ENCODE results near the gene EEF1AKMT1.
A peak's percentile ranks its signal among the peaks of the same experiment; 100 is the strongest.

EEF1AKMT1 gene

GRCh38 chr13:20706661-20707060 lies 67.1 kb downstream of the EEF1AKMT1 start:
- DNase-seq (ENCODE audit: extremely low read depth, insufficient read length) = no peak
- H3K4me3 ChIP-seq (replicated peaks; ENCODE audit: low read depth, low read length) = no peak overlapping the region
- TF ChIP-seq, protein P1, sequence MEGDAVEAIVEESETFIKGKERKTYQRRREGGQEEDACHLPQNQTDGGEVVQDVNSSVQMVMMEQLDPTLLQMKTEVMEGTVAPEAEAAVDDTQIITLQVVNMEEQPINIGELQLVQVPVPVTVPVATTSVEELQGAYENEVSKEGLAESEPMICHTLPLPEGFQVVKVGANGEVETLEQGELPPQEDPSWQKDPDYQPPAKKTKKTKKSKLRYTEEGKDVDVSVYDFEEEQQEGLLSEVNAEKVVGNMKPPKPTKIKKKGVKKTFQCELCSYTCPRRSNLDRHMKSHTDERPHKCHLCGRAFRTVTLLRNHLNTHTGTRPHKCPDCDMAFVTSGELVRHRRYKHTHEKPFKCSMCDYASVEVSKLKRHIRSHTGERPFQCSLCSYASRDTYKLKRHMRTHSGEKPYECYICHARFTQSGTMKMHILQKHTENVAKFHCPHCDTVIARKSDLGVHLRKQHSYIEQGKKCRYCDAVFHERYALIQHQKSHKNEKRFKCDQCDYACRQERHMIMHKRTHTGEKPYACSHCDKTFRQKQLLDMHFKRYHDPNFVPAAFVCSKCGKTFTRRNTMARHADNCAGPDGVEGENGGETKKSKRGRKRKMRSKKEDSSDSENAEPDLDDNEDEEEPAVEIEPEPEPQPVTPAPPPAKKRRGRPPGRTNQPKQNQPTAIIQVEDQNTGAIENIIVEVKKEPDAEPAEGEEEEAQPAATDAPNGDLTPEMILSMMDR (IDR thresholded peaks at IDR 0.05; ENCODE audit: insufficient read depth, low read length, poor library complexity, severe bottlenecking) = no peak
- no peaks in the 10 kb centered on the region for H3K27me3 ChIP-seq (replicated peaks; ENCODE audit: control insufficient read depth, insufficient read depth, low read length)
- H3K36me3 ChIP-seq (ENCODE audit: control insufficient read depth, insufficient read depth, low read length) = no peaks in the 10 kb centered on the region

DNA sequence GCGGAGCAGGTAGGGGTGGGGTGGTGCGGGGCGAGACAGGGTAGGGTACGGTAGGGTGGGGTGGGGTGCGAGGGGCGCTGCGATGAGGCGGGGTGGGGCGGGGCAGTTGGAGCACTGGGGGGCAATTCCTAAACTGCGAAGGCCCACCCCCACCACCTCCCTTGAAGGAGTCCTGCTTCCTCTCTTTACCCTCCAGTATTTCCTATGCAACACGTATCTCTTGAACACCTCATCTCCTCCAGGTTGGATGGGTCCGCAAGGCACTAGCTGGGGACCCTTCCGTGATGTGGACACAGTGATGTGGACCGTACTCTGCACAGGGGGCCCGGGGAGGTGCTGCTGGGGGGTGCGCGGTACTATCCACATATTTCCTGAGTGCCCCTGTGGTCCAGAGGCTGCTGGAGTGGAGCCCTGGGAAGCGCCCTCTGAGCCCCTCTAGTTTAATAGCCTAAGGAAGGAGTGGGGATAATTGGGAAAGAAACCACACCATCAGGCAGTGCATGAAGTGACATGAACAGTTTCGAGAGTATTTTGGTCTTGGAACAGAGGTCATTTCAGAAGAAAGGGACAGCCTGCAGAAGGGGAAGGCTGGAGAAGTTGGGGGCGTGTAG lies 69.2 kb downstream of the EEF1AKMT1 start:
- no peaks in the 10 kb centered on the region for H3K27me3 ChIP-seq (replicated peaks; ENCODE audit: control insufficient read depth, insufficient read depth, low read length)
- no peaks in the 10 kb centered on the region for H3K36me3 ChIP-seq (ENCODE audit: control insufficient read depth, insufficient read depth, low read length)
- TF ChIP-seq, protein P1 (IDR thresholded peaks at IDR 0.05; ENCODE audit: insufficient read depth, low read length, poor library complexity, severe bottlenecking) = no peak
- DNase-seq (ENCODE audit: extremely low read depth, insufficient read length) = peak; percentile 25
- peak overlapping the region; percentile 33; the same call in 1 of the 2 replicates for H3K4me3 ChIP-seq (replicated peaks; ENCODE audit: low read depth, low read length)

DNA sequence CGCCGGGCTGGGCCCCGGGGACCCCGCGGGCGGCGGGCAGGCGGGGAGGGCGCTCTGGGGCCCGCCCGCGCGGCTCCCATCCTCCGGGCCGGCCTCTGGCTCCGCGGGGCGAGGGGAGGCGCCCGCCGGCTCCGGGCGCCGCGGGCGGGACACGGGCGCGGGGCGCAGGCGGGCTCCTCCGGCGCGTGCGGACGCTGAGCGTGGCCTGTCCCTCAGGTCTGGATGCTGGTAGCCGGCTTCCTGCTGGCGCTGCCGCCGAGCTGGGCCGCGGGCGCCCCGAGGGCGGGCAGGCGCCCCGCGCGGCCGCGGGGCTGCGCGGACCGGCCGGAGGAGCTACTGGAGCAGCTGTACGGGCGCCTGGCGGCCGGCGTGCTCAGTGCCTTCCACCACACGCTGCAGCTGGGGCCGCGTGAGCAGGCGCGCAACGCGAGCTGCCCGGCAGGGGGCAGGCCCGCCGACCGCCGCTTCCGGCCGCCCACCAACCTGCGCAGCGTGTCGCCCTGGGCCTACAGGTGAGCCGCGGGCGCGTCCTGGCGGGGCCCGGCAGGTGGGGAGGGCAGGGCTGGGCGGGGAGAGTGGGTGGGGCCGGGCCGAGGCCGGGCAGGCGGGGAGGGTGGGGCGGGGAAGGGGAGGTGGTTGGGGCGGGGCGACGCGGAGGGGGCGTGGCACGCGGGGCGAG lies 69.8 kb downstream of the EEF1AKMT1 start:
- TF ChIP-seq, protein P1 (IDR thresholded peaks at IDR 0.05; ENCODE audit: insufficient read depth, low read length, poor library complexity, severe bottlenecking) = peak; percentile 20
- DNase-seq (ENCODE audit: extremely low read depth, insufficient read length) = peak; percentile 88
- H3K4me3 ChIP-seq (replicated peaks; ENCODE audit: low read depth, low read length) = peak overlapping the region; percentile 69
- H3K27me3 ChIP-seq (replicated peaks; ENCODE audit: control insufficient read depth, insufficient read depth, low read length) = no peaks in the 10 kb centered on the region
- H3K36me3 ChIP-seq (ENCODE audit: control insufficient read depth, insufficient read depth, low read length) = no peaks in the 10 kb centered on the region

DNA sequence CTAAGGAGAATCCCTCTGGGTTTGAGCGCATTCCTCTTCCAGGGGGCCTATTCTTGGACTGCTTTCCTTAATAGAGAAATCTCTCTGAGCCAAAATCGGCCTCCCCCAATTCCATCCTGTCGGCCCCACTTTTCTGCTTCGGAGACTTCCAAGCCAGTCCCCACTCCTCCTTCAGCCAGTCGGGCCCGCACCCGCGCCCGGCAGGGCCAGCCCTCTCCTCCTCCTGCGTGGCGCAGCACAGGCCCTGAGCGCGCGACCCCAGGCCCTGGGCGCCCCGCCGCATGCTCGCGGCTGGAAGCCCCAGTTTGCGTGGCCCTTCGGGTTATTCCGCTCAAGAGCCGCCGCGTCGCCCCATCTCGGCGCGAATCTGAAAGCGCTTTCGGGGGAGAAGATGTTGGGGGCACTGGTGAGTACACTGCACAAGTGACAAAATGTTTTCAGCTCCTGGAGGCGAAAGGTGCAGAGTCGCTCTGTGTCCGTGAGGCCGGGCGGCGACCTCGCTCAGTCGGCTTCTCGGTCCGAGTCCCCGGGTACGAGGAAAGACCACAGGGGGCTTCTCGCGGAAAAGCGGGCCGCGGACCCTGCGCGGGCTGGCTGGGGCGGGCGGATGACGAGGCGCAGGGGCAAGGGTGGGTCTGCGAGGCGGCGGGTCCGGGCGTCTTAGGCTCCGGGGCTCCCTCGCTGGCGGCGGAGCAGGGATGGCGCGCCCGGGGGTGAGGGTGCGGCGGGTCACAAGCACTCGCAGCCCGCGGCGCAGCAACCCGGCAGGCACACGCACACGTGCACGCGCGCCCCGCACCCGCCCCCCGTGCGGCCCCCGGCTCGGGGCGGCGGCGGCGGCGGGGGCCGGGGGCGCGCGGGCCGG lies 70.6 kb downstream of the EEF1AKMT1 start, which contains the start of gene IL17D:
IL17D (plus strand) TSS at position 785 of the 865 bp plus-strand sequence. CDS start 303 bp downstream, outside the sequence.
- DNase-seq (ENCODE audit: extremely low read depth, insufficient read length) = peak; percentile 69
- no peaks in the 10 kb centered on the region for H3K27me3 ChIP-seq (replicated peaks; ENCODE audit: control insufficient read depth, insufficient read depth, low read length)
- H3K36me3 ChIP-seq (ENCODE audit: control insufficient read depth, insufficient read depth, low read length) = no peaks in the 10 kb centered on the region
- H3K4me3 ChIP-seq (replicated peaks; ENCODE audit: low read depth, low read length) = peak within 1 kb of the TSS; percentile 69
- TF ChIP-seq, protein P1 (IDR thresholded peaks at IDR 0.05; ENCODE audit: insufficient read depth, low read length, poor library complexity, severe bottlenecking) = peak; percentile 19

DNA sequence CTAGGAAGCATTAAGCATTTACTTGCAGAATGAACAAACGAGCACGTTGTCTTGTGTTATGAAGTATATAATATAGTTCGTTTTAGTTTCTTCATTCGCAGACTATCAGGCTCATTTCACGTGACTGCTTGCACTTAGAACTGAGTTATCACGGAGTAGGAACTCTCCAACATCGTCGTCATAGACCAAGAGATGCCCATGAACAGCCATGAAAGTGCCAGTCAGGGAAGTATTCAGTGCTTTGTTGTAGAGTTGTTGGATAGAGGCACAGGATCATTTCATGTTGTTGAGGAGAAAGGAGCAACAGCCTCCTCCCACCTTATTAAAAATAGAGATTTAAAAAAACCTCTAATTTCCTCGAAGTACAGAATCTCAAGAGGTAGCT lies 71.2 kb downstream of the EEF1AKMT1 start:
- H3K27me3 ChIP-seq (replicated peaks; ENCODE audit: control insufficient read depth, insufficient read depth, low read length) = no peaks in the 10 kb centered on the region
- H3K36me3 ChIP-seq (ENCODE audit: control insufficient read depth, insufficient read depth, low read length) = no peaks in the 10 kb centered on the region
- H3K4me3 ChIP-seq (replicated peaks; ENCODE audit: low read depth, low read length) = peak overlapping the region; percentile 69
- TF ChIP-seq, protein P1 (IDR thresholded peaks at IDR 0.05; ENCODE audit: insufficient read depth, low read length, poor library complexity, severe bottlenecking) = no peak
- DNase-seq (ENCODE audit: extremely low read depth, insufficient read length) = no peak

Data from GM06990 (cell line).